Skeletal muscle satellite cell (primary cell): ENCODE data around the gene SLC8A2.

Experiments
- H3K27me3 ChIP-seq: 2 replicates; pipeline ENCODE4 v1.7.0; 2013; ENCODE audit warnings: low read length; ENCODE audit not compliant: control insufficient read depth, insufficient read depth
- H3K36me3 ChIP-seq: 2 replicates; pipeline ENCODE4 v1.7.0; 2013; ENCODE audit warnings: mild to moderate bottlenecking, control low read depth, low read length; ENCODE audit not compliant: insufficient read depth
- H3K4me1 ChIP-seq: 2 replicates; pipeline ENCODE4 v1.7.0; 2013; ENCODE audit warnings: low read length; ENCODE audit not compliant: control insufficient read depth, insufficient read depth
- H3K4me2 ChIP-seq: 2 replicates; pipeline ENCODE4 v1.7.0; 2013; ENCODE audit warnings: mild to moderate bottlenecking, low read length
- H3K4me3 ChIP-seq: 2 replicates; pipeline ENCODE4 v1.7.0; 2013; ENCODE audit warnings: low read length
- H3K9ac ChIP-seq: 2 replicates; pipeline ENCODE4 v1.7.0; 2013; ENCODE audit warnings: mild to moderate bottlenecking, low read depth, low read length, moderate library complexity
- H3K9me3 ChIP-seq: replicated peaks from 2 replicates; pipeline ENCODE4 v1.7.0; 2013; ENCODE audit warnings: mild to moderate bottlenecking, control low read depth, low read length

The SLC8A2 gene

DNA sequence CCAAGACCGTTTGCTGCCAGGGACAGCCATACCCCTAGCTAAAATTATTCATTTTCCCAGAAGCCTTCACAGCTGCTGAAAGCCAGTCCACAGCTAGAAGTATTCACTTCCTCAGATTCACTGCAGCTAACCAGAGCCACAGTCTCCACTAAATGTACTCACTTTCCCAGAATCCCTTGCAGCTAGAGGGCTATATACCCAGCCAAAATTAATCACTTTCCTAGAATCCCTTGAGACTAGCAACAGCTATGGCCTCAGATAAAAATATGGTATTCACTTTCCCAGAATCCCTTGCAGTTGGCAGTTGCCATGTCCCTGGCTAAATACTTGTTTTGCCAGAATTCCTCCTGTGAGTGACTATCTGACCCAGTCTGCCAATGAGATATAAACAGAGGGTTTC, 38.6 kb downstream of the SLC8A2 start:
- H3K4me3 ChIP-seq: no peak overlapping the region
- peaks cover 14% of the 10 kb centered on the region for H3K27me3 ChIP-seq
- H3K9ac ChIP-seq: no peak overlapping the region

GRCh38 chr19:47432499-47432898, 39.2 kb downstream of the SLC8A2 start:
- H3K4me2 ChIP-seq: no peak overlapping the region
- no peaks in the 10 kb centered on the region for H3K9me3 ChIP-seq
- no peak overlapping the region for H3K4me3 ChIP-seq
- H3K4me1 ChIP-seq: peaks cover 21% of the 10 kb centered on the region
- no peak overlapping the region for H3K9ac ChIP-seq
- peaks cover 13% of the 10 kb centered on the region for H3K27me3 ChIP-seq
- H3K36me3 ChIP-seq: no peaks in the 10 kb centered on the region

More for the DNA sequence above, 38.6 kb downstream of the SLC8A2 start:
- Histone ChIP-seq H3K36me3 (no peaks in the 10 kb centered on the region), H3K9me3 (no peaks in the 10 kb centered on the region), H3K4me2 (no peak overlapping the region), H3K4me1 (peaks cover 15% of the 10 kb centered on the region)

DNA sequence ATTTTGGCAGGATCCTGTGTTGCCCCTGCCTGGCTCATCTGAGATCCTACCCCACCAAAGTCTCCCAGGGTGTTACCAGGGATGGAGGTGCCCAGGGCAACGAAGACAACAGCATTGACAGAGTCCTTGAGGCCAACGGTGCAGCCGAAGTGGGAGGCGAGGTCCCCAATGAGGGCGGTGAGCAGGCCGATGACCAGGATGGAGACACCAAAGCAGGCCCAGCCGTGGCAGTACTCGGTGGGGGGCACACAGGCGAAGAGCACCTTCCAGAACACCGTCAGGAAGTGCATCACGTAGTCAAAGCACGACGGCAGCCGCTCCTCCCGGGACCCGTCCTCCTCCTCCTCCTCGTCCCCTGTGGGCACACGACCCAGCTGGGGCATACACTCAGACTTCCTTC, 39.6 kb downstream of the SLC8A2 start:
- peaks cover 23% of the 10 kb centered on the region for H3K4me1 ChIP-seq
- no peaks in the 10 kb centered on the region for H3K9me3 ChIP-seq
- no peak overlapping the region for H3K9ac ChIP-seq
- H3K27me3 ChIP-seq: peaks cover 9% of the 10 kb centered on the region
- no peak overlapping the region for H3K4me2 ChIP-seq
- H3K36me3 ChIP-seq: no peaks in the 10 kb centered on the region
- no peak overlapping the region for H3K4me3 ChIP-seq

DNA sequence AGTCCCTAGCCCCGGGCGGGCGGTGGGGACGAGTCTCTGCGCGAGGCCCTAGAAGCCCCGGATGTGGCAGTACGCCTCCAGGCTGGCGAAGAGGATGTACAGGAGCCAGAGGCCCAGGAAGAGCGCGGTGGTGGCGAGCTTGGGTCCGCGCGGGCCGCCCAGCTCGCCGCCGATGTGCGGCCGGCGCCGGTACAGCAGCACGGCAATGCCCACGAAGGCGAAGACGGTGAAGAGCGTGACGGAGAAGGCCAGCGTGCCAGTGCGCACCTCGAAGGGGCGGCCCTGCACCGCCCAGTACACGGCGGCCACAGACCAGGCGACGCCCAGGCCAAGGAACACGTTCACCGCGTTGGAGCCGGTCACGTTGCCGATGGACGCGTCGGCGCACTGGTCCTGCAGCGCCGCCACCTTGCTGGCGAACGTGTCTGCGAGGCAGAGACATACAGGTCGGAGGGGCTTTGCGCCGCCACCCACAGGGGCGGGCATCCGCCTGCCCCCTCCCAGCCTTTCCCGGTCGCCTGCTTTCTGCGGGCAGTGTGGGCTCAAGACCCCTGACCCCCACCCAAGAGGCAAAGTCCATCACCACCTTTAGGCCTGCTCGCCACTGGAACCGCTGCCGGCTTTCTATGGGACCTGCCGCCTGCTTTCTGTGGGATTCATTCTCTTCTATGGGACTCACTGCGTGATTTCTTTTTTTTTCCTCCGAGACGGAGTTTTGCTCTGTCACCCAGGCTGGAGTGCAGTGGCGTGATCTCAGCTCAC, 41.5 kb downstream of the SLC8A2 start:
- Histone ChIP-seq H3K36me3 (no peaks in the 10 kb centered on the region), H3K27me3 (peaks cover 9% of the 10 kb centered on the region), H3K9me3 (no peaks in the 10 kb centered on the region), H3K4me2 (peak overlapping the region; percentile 78), H3K4me3 (peak overlapping the region; percentile 48), H3K9ac (peak overlapping the region; percentile 24), H3K4me1 (peaks cover 23% of the 10 kb centered on the region)

- peaks cover 23% of the 10 kb centered on the region for H3K4me1 ChIP-seq
- H3K4me3 ChIP-seq: no peak overlapping the region
- H3K9me3 ChIP-seq: no peaks in the 10 kb centered on the region
- H3K9ac ChIP-seq: no peak overlapping the region
- no peak overlapping the region for H3K4me2 ChIP-seq
- H3K27me3 ChIP-seq: peaks cover 13% of the 10 kb centered on the region
- H3K36me3 ChIP-seq: no peaks in the 10 kb centered on the region
Observed at GRCh38 chr19:47429140-47429793, 42.4 kb downstream of the SLC8A2 start.

DNA sequence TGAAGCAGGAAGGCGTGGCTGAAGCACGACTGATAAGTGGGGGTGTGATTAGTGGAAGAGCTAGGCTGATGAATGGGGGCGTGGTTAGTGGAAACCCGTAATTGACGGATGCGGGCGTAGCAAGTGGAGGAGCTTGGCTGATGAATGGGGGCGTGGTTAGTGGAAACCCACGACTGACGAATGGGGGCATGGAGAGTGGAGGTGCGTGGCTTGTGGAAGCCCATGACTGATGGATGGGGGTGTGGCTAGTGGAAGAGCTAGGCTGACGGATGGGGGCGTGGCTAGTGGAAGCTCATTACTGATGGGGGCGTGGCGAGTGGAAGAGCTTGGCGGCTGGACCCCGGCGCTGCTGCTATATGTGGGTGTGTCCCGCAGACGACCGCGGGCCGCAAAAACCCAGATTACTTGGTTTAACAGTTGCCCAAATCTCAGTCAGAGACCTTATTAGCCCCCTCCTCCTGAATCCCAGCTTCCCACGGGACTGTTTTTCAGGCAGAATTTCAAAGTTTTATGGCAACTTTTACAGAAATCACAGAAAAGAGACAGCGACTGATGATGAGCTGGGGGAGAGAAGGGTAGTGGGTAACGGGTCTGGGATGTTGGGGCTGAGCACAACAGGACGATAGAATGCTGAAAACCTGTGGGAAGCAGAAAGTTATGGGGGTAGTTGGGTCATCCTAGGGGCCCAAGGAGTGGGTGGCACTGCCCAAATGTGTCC, 43.4 kb downstream of the SLC8A2 start:
- peak overlapping the region; percentile 58 for H3K4me3 ChIP-seq
- H3K9ac ChIP-seq: peak overlapping the region; percentile 52
- peak overlapping the region; percentile 83 for H3K4me2 ChIP-seq
- no peaks in the 10 kb centered on the region for H3K9me3 ChIP-seq
- peaks cover 21% of the 10 kb centered on the region for H3K27me3 ChIP-seq
- H3K36me3 ChIP-seq: no peaks in the 10 kb centered on the region
- H3K4me1 ChIP-seq: peaks cover 23% of the 10 kb centered on the region

- H3K4me3 ChIP-seq: peak overlapping the region; percentile 44
- no peaks in the 10 kb centered on the region for H3K36me3 ChIP-seq
- peaks cover 29% of the 10 kb centered on the region for H3K27me3 ChIP-seq
- peaks cover 23% of the 10 kb centered on the region for H3K4me1 ChIP-seq
- peak overlapping the region; percentile 83 for H3K4me2 ChIP-seq
- no peak overlapping the region for H3K9ac ChIP-seq
- H3K9me3 ChIP-seq: no peaks in the 10 kb centered on the region
Observed at GRCh38 chr19:47427241-47428176, 44.2 kb downstream of the SLC8A2 start.

GRCh38 chr19:47423203-47423882, 48.4 kb downstream of the SLC8A2 start:
- H3K4me1 ChIP-seq: peaks cover 12% of the 10 kb centered on the region

DNA sequence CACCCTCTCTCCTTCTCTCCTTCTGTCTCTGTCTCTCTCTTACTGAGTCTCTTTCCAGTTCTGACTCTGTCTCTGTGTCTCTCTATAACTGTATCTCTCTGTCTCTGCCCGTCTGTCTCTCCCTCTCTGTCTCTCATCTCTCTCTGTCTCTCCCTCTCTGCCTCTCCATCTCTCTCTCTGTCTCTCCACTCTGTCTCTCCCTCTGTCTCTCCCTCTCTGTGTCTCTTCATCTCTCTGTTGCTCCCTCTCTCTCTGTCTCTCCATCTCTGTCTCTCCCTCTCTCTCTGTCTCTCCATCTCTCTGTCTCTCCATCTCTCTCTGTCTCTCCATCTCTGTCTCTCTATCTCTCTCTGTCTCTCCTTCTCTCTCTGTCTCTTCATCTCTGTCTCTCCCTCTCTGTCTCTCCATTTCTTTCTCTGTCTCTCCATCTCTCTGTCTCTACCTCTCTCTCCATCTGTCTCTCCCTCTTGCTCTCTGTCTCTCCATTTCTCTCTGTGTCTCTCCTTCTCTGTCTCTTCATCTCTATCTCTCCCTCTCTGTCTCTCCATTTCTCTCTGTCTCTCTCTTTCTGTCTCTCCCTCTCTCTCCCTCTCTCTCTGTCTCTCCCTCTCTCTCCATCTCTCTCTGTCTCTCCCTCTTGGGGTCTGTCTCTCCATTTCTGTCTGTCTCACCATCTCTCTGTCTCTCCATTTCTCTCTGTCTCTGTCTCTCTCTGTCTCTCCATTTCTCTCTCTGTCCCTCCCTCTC, 49.1 kb downstream of the SLC8A2 start:
- H3K9ac ChIP-seq: no peak overlapping the region
- H3K4me3 ChIP-seq: no peak overlapping the region
- peaks cover 70% of the 10 kb centered on the region for H3K27me3 ChIP-seq
- peak overlapping the region; percentile 49 for H3K4me2 ChIP-seq
- H3K9me3 ChIP-seq: no peaks in the 10 kb centered on the region
- H3K36me3 ChIP-seq: no peaks in the 10 kb centered on the region
- peaks cover 12% of the 10 kb centered on the region for H3K4me1 ChIP-seq

More at GRCh38 chr19:47423203-47423882, 48.4 kb downstream of the SLC8A2 start:
- H3K9me3 ChIP-seq: no peaks in the 10 kb centered on the region
- no peak overlapping the region for H3K9ac ChIP-seq
- H3K27me3 ChIP-seq: peaks cover 63% of the 10 kb centered on the region
- no peak overlapping the region for H3K4me2 ChIP-seq
- H3K4me3 ChIP-seq: no peak overlapping the region
- H3K36me3 ChIP-seq: no peaks in the 10 kb centered on the region

GRCh38 chr19:47421844-47422395, 49.8 kb downstream of the SLC8A2 start:
- Histone ChIP-seq H3K9me3 (no peaks in the 10 kb centered on the region), H3K4me1 (peaks cover 15% of the 10 kb centered on the region), H3K36me3 (no peaks in the 10 kb centered on the region), H3K27me3 (peaks cover 77% of the 10 kb centered on the region), H3K9ac (no peak overlapping the region), H3K4me3 (no peak overlapping the region), H3K4me2 (peak overlapping the region; percentile 49)
